Spleen (tissue), 11 donors: ENCODE measurements around the gene SMCHD1. TPM values are rescaled to one million over a fixed set of nuclear protein-coding genes. Genes with fewer than 3 reads are reported as not detected.

Experiments
- DNase-seq: peaks from one replicate; pipeline ENCODE4 v3.0.0-alpha.2; 2020
- H3K27ac ChIP-seq, 8 donors: fragments of 200-600 bp; sonication (generic) in 7 of 8; 1 replicate in 4 of 8; 2 replicates in 4 of 8; pipeline versions ENCODE4 v1.5.0 to v1.8.0; 2016 to 2021; ENCODE audit warnings: inconsistent platforms in 4 of 8, mild to moderate bottlenecking in 4 of 8, moderate library complexity in 1 of 8
- H3K27me3 ChIP-seq, 7 donors: fragments of 200-600 bp; sonication (generic) in 6 of 7; replicated peaks in 1 of 7; 1 replicate in 4 of 7; 2 replicates in 3 of 7; pipeline versions ENCODE4 v1.5.0 to v1.8.0; 2016 to 2021; ENCODE audit warnings: inconsistent platforms in 3 of 7, mild to moderate bottlenecking in 1 of 7
- H3K36me3 ChIP-seq, 6 donors: fragments of 200-600 bp; sonication (generic) in 5 of 6; 1 replicate in 4 of 6; 2 replicates in 2 of 6; pipeline versions ENCODE4 v1.5.0 to v1.8.0; 2016 to 2021; ENCODE audit warnings: inconsistent platforms in 2 of 6
- H3K4me1 ChIP-seq, 6 donors: fragments of 200-600 bp; sonication (generic) in 5 of 6; 1 replicate in 3 of 6; 2 replicates in 3 of 6; pipeline versions ENCODE4 v1.5.0 to v1.8.0; 2016 to 2021; ENCODE audit warnings: inconsistent platforms in 3 of 6
- H3K4me3 ChIP-seq, 8 donors: fragments of 200-600 bp; sonication (generic) in 7 of 8; 1 replicate in 4 of 8; 2 replicates in 4 of 8; pipeline versions ENCODE4 v1.5.0 to v1.8.0; 2016 to 2021; ENCODE audit warnings: inconsistent platforms in 4 of 8, mild to moderate bottlenecking in 4 of 8, moderate library complexity in 2 of 8
- H3K9me3 ChIP-seq, 8 donors: fragments of 200-600 bp; sonication (generic) in 7 of 8; 1 replicate in 4 of 8; 2 replicates in 4 of 8; pipeline versions ENCODE4 v1.5.0 to v1.8.0; 2016 to 2021; ENCODE audit warnings: inconsistent platforms in 4 of 8
- POLR2A ChIP-seq, 3 donors: fragments of 450-650 bp; IDR thresholded peaks; one replicate each; pipeline ENCODE4 v1.5.1; 2017; ENCODE audit warnings: antibody characterized with exemption in 3 of 3, mild to moderate bottlenecking in 1 of 3
- POLR2AphosphoS5 ChIP-seq, 3 donors: sonication (generic); formaldehyde crosslinking; IDR thresholded peaks; one replicate each; pipeline ENCODE4 v1.5.1; 2017; ENCODE audit warnings: antibody characterized with exemption in 3 of 3
- WGBS, 5 donors: extraction: QIAGEN DNeasy Blood & Tissue Kit in 3 of 5; methylation state at CpG; one replicate each; pipeline versions ENCODE4 v1.1.5 to v1.1.7; 2013 to 2018; 5-methylcytosine and 5-hydroxymethylcytosine counted together
- intact Hi-C: fragments of 100-400 bp; cut with DNase I; formaldehyde crosslinking; loops from one replicate; pipeline ENCODE4 v1.15.0; 2023; ENCODE audit warnings: low total_unique reads
- polyA plus RNA-seq, 3 donors: library from polyadenylated mRNA; stranded (reverse); fragments of 200-250 nt; gene quantifications; one replicate each; pipeline ENCODE4 v1.2.1, GENCODE V29; 2013
- total RNA-seq, 7 donors: library from RNA; depleted of rRNA in 3 of 7; stranded (reverse); fragments of >200 nt in 3 of 7; fragmentation: NEBNext Ultra II Directional in 4 of 7; extraction: Animal tissue kit (Norgen Biotek cat#: 25700) in 4 of 7; gene quantifications; one replicate each; pipeline versions ENCODE4 v1.1.0 to v1.2.1, GENCODE V29; 2016 to 2021
- TF ChIP-seq, protein P1 (sequence below), 11 experiments: fragments of 200-600 bp in 7 of 11; fragments of 450-650 bp in 4 of 11; sonication (generic) in 4 of 11; IDR thresholded peaks in 8 of 11; conservative IDR thresholded peaks in 3 of 11; 1 replicate in 7 of 11; 2 replicates in 4 of 11; pipeline versions ENCODE4 v1.4.0 to v1.8.0; 2016 to 2021; ENCODE audit warnings: antibody characterized with exemption in 11 of 11, inconsistent platforms in 4 of 11, mild to moderate bottlenecking in 1 of 11
- donor health status: healthy with polysubstance abuse.
- donor health status: DM: no; HTN: no; CAD: no; lungs with moderate emphysema.
- donor health status: DM: no; HTN: no; CAD: no.
- donor health status: Bipolar disorder and iron deficiency.
- donor health status: healthy.
- donor health status: DM: no; HTN: no; CAD: no.
- donor health status: DM: yes; HTN: yes; CAD: no.

SMCHD1 gene
- total and polyA plus RNA-seq, 10 donors = 14.7 to 361 (median 148) TPM

DNA sequence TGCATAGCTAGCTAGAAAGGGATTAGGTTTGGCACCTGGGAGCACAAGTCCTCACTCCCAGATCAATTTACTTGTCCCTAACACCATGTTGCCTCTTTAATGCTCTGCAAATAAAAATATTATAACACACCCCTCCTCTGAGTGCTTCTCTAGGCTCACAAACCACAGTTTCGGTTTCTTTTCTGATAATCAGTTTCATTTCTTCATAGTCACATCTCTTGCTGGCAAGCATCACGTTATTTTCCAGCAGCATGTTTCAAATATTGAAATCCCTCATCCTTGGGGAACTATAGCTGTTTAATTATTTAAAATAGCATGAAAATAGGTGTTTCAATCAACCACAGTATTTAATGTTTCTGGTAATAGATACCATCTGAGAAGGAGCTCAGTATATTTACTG, 13.9 kb upstream of the SMCHD1 start:
- TF ChIP-seq POLR2A (IDR thresholded peaks at IDR 0.05) = no peak
- peak in 1 of 3 donors; percentile 37 for TF ChIP-seq POLR2AphosphoS5 (IDR thresholded peaks at IDR 0.05)
- peak overlapping the region; percentile 55 to 100 (median 98) for H3K27ac ChIP-seq
- no peaks in the 10 kb centered on the region for H3K9me3 ChIP-seq
- H3K4me1 ChIP-seq = peaks cover 14 to 93% (median 56%) of the 10 kb centered on the region in 6 donors
- H3K27me3 ChIP-seq = no peaks in the 10 kb centered on the region
- 0 to 6% (median 2%) methylated on average over 2 of the region's 2 CpGs for WGBS, 5 donors
- H3K4me3 ChIP-seq = peak overlapping the region in 4 of 8 donors; percentile 3 to 41 (median 16)
- no peak for DNase-seq
- intact Hi-C loops = loop anchor here (10.0 kb wide), 1 partner anchor 67 kb away; the partner anchor contains the start of genes METTL4 and NDC80
- H3K36me3 ChIP-seq = no peaks in the 10 kb centered on the region

DNA sequence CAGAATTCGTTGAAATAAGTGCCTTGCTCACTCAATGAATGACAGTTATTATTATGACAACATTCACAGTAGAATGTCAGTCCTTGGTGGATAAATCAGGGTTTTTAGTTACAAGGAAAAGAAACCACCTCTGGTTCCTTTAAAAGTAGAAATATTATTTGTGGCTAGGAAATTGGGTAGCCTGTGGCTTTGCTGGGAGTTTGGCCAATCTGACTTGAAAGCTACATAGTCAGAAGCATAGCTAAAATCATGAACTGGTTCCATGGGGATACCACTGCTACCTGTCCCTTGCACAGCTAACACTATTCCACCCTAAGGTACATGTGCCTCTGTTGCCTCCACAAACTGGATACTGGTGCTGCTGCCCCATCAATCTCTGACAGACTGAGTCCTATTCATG, 12.8 kb upstream of the SMCHD1 start:
- Histone ChIP-seq H3K27ac (peak overlapping the region in 7 of 8 donors; percentile 41 to 100 (median 98)), H3K4me3 (no peak overlapping the region), H3K27me3 (no peaks in the 10 kb centered on the region), H3K36me3 (no peaks in the 10 kb centered on the region), H3K9me3 (no peaks in the 10 kb centered on the region), H3K4me1 (peaks cover 11 to 90% (median 48%) of the 10 kb centered on the region in 6 donors)
- no peak for DNase-seq
- intact Hi-C loops = loop anchor here (10.0 kb wide), 1 partner anchor 68 kb away; the partner anchor contains the start of genes METTL4 and NDC80
- WGBS, 5 donors = 60 to 79% (median 68%) methylated on average over 1 of the region's 1 CpG
- TF ChIP-seq POLR2AphosphoS5 (IDR thresholded peaks at IDR 0.05) = no peak
- TF ChIP-seq POLR2A (IDR thresholded peaks at IDR 0.05) = no peak
- TF ChIP-seq, protein P1, sequence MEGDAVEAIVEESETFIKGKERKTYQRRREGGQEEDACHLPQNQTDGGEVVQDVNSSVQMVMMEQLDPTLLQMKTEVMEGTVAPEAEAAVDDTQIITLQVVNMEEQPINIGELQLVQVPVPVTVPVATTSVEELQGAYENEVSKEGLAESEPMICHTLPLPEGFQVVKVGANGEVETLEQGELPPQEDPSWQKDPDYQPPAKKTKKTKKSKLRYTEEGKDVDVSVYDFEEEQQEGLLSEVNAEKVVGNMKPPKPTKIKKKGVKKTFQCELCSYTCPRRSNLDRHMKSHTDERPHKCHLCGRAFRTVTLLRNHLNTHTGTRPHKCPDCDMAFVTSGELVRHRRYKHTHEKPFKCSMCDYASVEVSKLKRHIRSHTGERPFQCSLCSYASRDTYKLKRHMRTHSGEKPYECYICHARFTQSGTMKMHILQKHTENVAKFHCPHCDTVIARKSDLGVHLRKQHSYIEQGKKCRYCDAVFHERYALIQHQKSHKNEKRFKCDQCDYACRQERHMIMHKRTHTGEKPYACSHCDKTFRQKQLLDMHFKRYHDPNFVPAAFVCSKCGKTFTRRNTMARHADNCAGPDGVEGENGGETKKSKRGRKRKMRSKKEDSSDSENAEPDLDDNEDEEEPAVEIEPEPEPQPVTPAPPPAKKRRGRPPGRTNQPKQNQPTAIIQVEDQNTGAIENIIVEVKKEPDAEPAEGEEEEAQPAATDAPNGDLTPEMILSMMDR (IDR thresholded peaks at IDR 0.05 in 8 of 11, conservative IDR thresholded peaks at IDR 0.05 in 3 of 11) = no peak

DNA sequence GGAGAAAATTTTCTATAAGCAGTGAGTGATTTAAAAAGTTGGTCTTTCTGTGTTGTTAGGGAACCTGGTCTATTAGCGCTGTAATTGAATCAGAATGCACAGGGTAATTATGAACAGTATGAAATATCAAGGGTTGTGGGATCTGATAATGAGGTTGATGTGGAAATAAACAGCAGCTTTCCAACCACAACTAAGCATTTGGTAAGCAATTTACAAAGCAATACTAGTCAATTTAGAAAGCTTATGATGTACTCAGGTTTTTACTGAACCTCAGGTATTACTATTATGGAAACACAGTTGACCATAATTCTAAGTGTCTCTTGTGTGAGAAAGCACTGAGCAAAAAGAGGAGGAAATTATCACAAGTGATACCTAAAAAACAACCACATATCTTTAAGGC, 11.0 kb upstream of the SMCHD1 start:
- Histone ChIP-seq H3K4me3 (no peak overlapping the region), H3K36me3 (no peaks in the 10 kb centered on the region), H3K27ac (peak overlapping the region in 3 of 8 donors; percentile 14 to 90 (median 81)), H3K9me3 (no peaks in the 10 kb centered on the region), H3K27me3 (no peaks in the 10 kb centered on the region), H3K4me1 (peaks cover 10 to 72% (median 34%) of the 10 kb centered on the region in 6 donors)
- TF ChIP-seq, protein P1 (IDR thresholded peaks at IDR 0.05 in 8 of 11, conservative IDR thresholded peaks at IDR 0.05 in 3 of 11) = no peak
- TF ChIP-seq POLR2A (IDR thresholded peaks at IDR 0.05) (no peak), POLR2AphosphoS5 (IDR thresholded peaks at IDR 0.05) (no peak)
- 73 to 84% (median 81%) methylated on average over 1 of the region's 1 CpG for WGBS, 5 donors
- DNase-seq = no peak
- intact Hi-C loops = loop anchor here (10.0 kb wide), 1 partner anchor 70 kb away; the partner anchor contains the start of genes METTL4 and NDC80

DNA sequence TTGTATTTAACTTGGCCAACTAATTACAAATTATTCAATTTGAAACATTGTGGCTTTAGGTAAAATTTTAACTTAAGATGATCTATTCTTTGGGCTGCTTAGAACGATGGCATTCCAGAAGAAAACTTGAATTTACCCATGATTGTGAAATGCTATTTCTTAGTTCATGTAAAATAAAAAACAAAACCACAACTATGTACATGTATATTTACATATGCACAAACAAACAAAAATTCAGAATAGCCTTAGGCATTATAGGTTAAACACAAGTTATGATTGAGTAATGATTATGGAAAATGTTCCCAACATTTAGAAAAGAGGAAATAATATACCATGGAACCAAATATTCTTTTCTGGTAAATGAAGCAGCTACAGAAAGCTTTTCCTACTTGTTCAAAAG, 3.5 kb upstream of the SMCHD1 start:
- Histone ChIP-seq H3K4me3 (no peak overlapping the region), H3K9me3 (no peaks in the 10 kb centered on the region), H3K4me1 (peaks cover 4 to 46% (median 17%) of the 10 kb centered on the region in 6 donors), H3K27me3 (no peaks in the 10 kb centered on the region), H3K36me3 (no peaks in the 10 kb centered on the region), H3K27ac (no peak overlapping the region)
- 73 to 94% (median 90%) methylated on average over 1 of the region's 1 CpG for WGBS, 5 donors
- DNase-seq = no peak
- TF ChIP-seq, protein P1 (IDR thresholded peaks at IDR 0.05 in 8 of 11, conservative IDR thresholded peaks at IDR 0.05 in 3 of 11) = no peak
- TF ChIP-seq POLR2AphosphoS5 (IDR thresholded peaks at IDR 0.05) = no peak
- no peak for TF ChIP-seq POLR2A (IDR thresholded peaks at IDR 0.05)
- intact Hi-C loops = no loop called here
